GM23338 (cell line): ENCODE measurements around the gene PLCL1. TPM values are rescaled to one million over a fixed set of nuclear protein-coding genes. Genes with fewer than 3 reads are reported as not detected.

Experiments used
- ATAC-seq: fragments of 200-7000 bp; cut with Tn5 transposase; 3 replicates; pipeline ENCODE4 v1.9.1; 2020
- DNase-seq: peaks from one replicate; pipeline ENCODE4 v3.0.0-alpha.2; 2015; ENCODE audit warnings: low spot score
- H2AFZ ChIP-seq: fragments of 200-600 bp; sonication (generic); 2 replicates; pipeline ENCODE4 v1.8.0; 2016; ENCODE audit warnings: antibody characterized with exemption, mild to moderate bottlenecking, moderate library complexity
- H3F3A ChIP-seq: fragments of 200-600 bp; sonication (generic); replicated peaks from 2 replicates; pipeline ENCODE4 v1.8.0; 2017; ENCODE audit warnings: antibody characterized with exemption, mixed run types, low read depth
- H3K27ac ChIP-seq: fragments of 200-600 bp; sonication (generic); 2 replicates; pipeline ENCODE4 v1.6.1; 2016; ENCODE audit warnings: low read depth
- H3K27me3 ChIP-seq: fragments of 200-600 bp; sonication (generic); 2 replicates; pipeline ENCODE4 v1.8.0; 2016; ENCODE audit warnings: mild to moderate bottlenecking, mixed run types, moderate library complexity; ENCODE audit not compliant: insufficient read depth
- H3K36me3 ChIP-seq: fragments of 200-600 bp; sonication (generic); 2 replicates; pipeline ENCODE4 v1.8.0; 2016; ENCODE audit warnings: mild to moderate bottlenecking; ENCODE audit not compliant: insufficient read depth
- H3K4me1 ChIP-seq: fragments of 200-600 bp; sonication (generic); 2 replicates; pipeline ENCODE4 v1.8.0; 2016; ENCODE audit warnings: mild to moderate bottlenecking, moderate library complexity; ENCODE audit not compliant: insufficient read depth
- H3K4me2 ChIP-seq: fragments of 200-600 bp; sonication (generic); 2 replicates; pipeline ENCODE4 v1.7.1; 2017; ENCODE audit warnings: mixed run types
- H3K4me3 ChIP-seq: fragments of 200-600 bp; sonication (generic); 2 replicates; pipeline ENCODE4 v1.6.1; 2016; ENCODE audit warnings: mixed run types
- H3K79me2 ChIP-seq: fragments of 200-600 bp; sonication (generic); replicated peaks from 2 replicates; pipeline ENCODE4 v1.8.0; 2017; ENCODE audit warnings: mild to moderate bottlenecking; ENCODE audit not compliant: insufficient read depth
- H3K9me2 ChIP-seq: fragments of 200-600 bp; sonication (generic); 2 replicates; pipeline ENCODE4 v1.8.0; 2017; ENCODE audit not compliant: insufficient read depth
- H4K20me1 ChIP-seq: fragments of 200-600 bp; sonication (generic); replicated peaks from 2 replicates; pipeline ENCODE4 v1.8.0; 2017; ENCODE audit warnings: mild to moderate bottlenecking; ENCODE audit not compliant: insufficient read depth
- H3K27ac Mint-ChIP-seq: 2 replicates; pipeline ENCODE4 v1.8.0; 2020; ENCODE audit warnings: inconsistent platforms, mild to moderate bottlenecking, moderate library complexity, mixed read lengths
- H3K27me3 Mint-ChIP-seq: 3 replicates; pipeline ENCODE4 v1.8.0; 2022; ENCODE audit warnings: low read depth, mild to moderate bottlenecking, moderate library complexity, mixed read lengths, inconsistent platforms; ENCODE audit not compliant: insufficient read depth, poor library complexity
- H3K36me3 Mint-ChIP-seq: 3 replicates; pipeline ENCODE4 v1.8.0; 2021; ENCODE audit warnings: low read depth, mild to moderate bottlenecking, inconsistent platforms, moderate library complexity, mixed read lengths
- H3K4me1 Mint-ChIP-seq: 3 replicates; pipeline ENCODE4 v1.8.0; 2020; ENCODE audit warnings: mild to moderate bottlenecking, inconsistent platforms, mixed read lengths
- H3K4me3 Mint-ChIP-seq: 3 replicates; pipeline ENCODE4 v1.8.0; 2021; ENCODE audit warnings: moderate library complexity, mild to moderate bottlenecking, inconsistent platforms, mixed read lengths
- H3K9me3 Mint-ChIP-seq: 3 replicates; pipeline ENCODE4 v1.8.0; 2020; ENCODE audit warnings: moderate library complexity, mild to moderate bottlenecking, inconsistent platforms, mixed read lengths
- CREB1 ChIP-seq: fragments of 250-450 bp; sonication (Bioruptor Pico); IDR thresholded peaks from 2 replicates; pipeline ENCODE4 v1.5.0; 2020; ENCODE audit warnings: low read depth, mild to moderate bottlenecking, moderate library complexity
- ETS1 ChIP-seq: IDR thresholded peaks from 2 replicates; pipeline ENCODE4 v1.6.1; 2016; ENCODE audit warnings: antibody characterized with exemption
- EZH2 ChIP-seq: fragments of 200-600 bp; sonication (generic); IDR thresholded peaks from one replicate; pipeline ENCODE4 v1.8.0; 2017; ENCODE audit warnings: antibody characterized with exemption, mild to moderate bottlenecking, low read depth; ENCODE audit not compliant: unreplicated experiment
- EZH2phosphoT487 ChIP-seq: fragments of 200-600 bp; sonication (generic); IDR thresholded peaks from one replicate; pipeline ENCODE4 v1.8.1; 2018; ENCODE audit warnings: antibody characterized with exemption; ENCODE audit not compliant: unreplicated experiment
- JUNB ChIP-seq: IDR thresholded peaks from one replicate; pipeline ENCODE4 v1.6.1; 2016; ENCODE audit warnings: antibody characterized with exemption; ENCODE audit not compliant: unreplicated experiment
- NANOG ChIP-seq: IDR thresholded peaks from 2 replicates; pipeline ENCODE4 v1.6.1; 2016; ENCODE audit warnings: antibody characterized with exemption, borderline replicate concordance
- POLR2AphosphoS5 ChIP-seq: IDR thresholded peaks from 2 replicates; pipeline ENCODE4 v1.6.1; 2016; ENCODE audit warnings: antibody characterized with exemption, low read depth
- STAT1 ChIP-seq: IDR thresholded peaks from one replicate; pipeline ENCODE4 v1.6.1; 2016; ENCODE audit warnings: antibody characterized with exemption; ENCODE audit not compliant: unreplicated experiment
- ZNF114 ChIP-seq: fragments of 250-450 bp; sonication (Bioruptor Pico); IDR thresholded peaks from 2 replicates; pipeline ENCODE4 v1.5.0; 2020; ENCODE audit warnings: mild to moderate bottlenecking, moderate library complexity
- ZNF331 ChIP-seq: fragments of 250-450 bp; sonication (Bioruptor Pico); IDR thresholded peaks from 2 replicates; pipeline ENCODE4 v1.5.0; 2020; ENCODE audit warnings: low read depth, mild to moderate bottlenecking, moderate library complexity
- ZNF462 ChIP-seq: fragments of 250-450 bp; sonication (Bioruptor Pico); IDR thresholded peaks from 2 replicates; pipeline ENCODE4 v1.5.0; 2020; ENCODE audit warnings: mild to moderate bottlenecking, moderate library complexity
- polyA plus RNA-seq: library from polyadenylated mRNA; unstranded; fragments of >200 nt; fragmentation: Nextera tagmentation; extraction: Ambion mirVana; gene quantifications from 2 replicates; pipeline ENCODE4 v1.2.1, GENCODE V29; 2016
- total RNA-seq: library from RNA; depleted of rRNA; stranded (reverse); fragments of >200 nt; shearing (Covaris generic); gene quantifications from 2 replicates; pipeline ENCODE4 v1.2.3, GENCODE V29; 2014
- TF ChIP-seq, protein P1 (sequence below), 2 experiments: fragments of 200-600 bp in 1 of 2; sonication (generic) in 1 of 2; conservative IDR thresholded peaks; 2 replicates each; pipeline versions ENCODE4 v1.5.1 to v1.6.1; 2016 to 2017; ENCODE audit warnings: antibody characterized with exemption in 2 of 2, low read depth in 2 of 2, mild to moderate bottlenecking in 2 of 2, moderate library complexity in 1 of 2
- TF ChIP-seq, protein P2 (sequence below): IDR thresholded peaks from one replicate; pipeline ENCODE4 v1.6.1; 2018; ENCODE audit warnings: antibody characterized with exemption; ENCODE audit not compliant: unreplicated experiment

Gene PLCL1
- total and polyA plus RNA-seq, 2 experiments from 2014 or later = not detected

GRCh38 chr2:197997083-197997541 is 192.7 kb downstream of the PLCL1 start:
- Histone ChIP-seq H3K36me3 (no peaks in the 10 kb centered on the region), H3K79me2 (no peaks in the 10 kb centered on the region), H3K4me3 (no peak overlapping the region), H3K4me2 (no peak overlapping the region), H3F3A (no peaks in the 10 kb centered on the region), H4K20me1 (no peaks in the 10 kb centered on the region), H3K27ac (no peak overlapping the region), H3K9me2 (0 out of 2 replicates have a peak, but pooled peaks cover 3% of the 10 kb centered on the region), H3K4me1 (no peaks in the 10 kb centered on the region), H3K27me3 (no peaks in the 10 kb centered on the region), H2AFZ (no peak overlapping the region)
- no peak for ATAC-seq
- H3K9me3 Mint-ChIP-seq = no peaks in the 10 kb centered on the region
- no peak overlapping the region for H3K27ac Mint-ChIP-seq
- no peak for DNase-seq
- H3K36me3 Mint-ChIP-seq = no peaks in the 10 kb centered on the region
- TF ChIP-seq CREB1 (CRISPR knock-in tag) = no peak
- TF ChIP-seq NANOG = no peak
- no peak for TF ChIP-seq ZNF462 (CRISPR knock-in tag)
- no peak for TF ChIP-seq EZH2
- no peak for TF ChIP-seq ZNF114
- TF ChIP-seq ETS1 = no peak
- TF ChIP-seq, protein P1, sequence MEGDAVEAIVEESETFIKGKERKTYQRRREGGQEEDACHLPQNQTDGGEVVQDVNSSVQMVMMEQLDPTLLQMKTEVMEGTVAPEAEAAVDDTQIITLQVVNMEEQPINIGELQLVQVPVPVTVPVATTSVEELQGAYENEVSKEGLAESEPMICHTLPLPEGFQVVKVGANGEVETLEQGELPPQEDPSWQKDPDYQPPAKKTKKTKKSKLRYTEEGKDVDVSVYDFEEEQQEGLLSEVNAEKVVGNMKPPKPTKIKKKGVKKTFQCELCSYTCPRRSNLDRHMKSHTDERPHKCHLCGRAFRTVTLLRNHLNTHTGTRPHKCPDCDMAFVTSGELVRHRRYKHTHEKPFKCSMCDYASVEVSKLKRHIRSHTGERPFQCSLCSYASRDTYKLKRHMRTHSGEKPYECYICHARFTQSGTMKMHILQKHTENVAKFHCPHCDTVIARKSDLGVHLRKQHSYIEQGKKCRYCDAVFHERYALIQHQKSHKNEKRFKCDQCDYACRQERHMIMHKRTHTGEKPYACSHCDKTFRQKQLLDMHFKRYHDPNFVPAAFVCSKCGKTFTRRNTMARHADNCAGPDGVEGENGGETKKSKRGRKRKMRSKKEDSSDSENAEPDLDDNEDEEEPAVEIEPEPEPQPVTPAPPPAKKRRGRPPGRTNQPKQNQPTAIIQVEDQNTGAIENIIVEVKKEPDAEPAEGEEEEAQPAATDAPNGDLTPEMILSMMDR (conservative IDR thresholded peaks at IDR 0.05; ENCODE audit: low read depth in 2 of 2) = no peak
- no peak for TF ChIP-seq STAT1
- TF ChIP-seq EZH2phosphoT487 = no peak
- no peak for TF ChIP-seq ZNF331
- TF ChIP-seq POLR2AphosphoS5 = no peak
- TF ChIP-seq JUNB = no peak
- TF ChIP-seq, protein P2, sequence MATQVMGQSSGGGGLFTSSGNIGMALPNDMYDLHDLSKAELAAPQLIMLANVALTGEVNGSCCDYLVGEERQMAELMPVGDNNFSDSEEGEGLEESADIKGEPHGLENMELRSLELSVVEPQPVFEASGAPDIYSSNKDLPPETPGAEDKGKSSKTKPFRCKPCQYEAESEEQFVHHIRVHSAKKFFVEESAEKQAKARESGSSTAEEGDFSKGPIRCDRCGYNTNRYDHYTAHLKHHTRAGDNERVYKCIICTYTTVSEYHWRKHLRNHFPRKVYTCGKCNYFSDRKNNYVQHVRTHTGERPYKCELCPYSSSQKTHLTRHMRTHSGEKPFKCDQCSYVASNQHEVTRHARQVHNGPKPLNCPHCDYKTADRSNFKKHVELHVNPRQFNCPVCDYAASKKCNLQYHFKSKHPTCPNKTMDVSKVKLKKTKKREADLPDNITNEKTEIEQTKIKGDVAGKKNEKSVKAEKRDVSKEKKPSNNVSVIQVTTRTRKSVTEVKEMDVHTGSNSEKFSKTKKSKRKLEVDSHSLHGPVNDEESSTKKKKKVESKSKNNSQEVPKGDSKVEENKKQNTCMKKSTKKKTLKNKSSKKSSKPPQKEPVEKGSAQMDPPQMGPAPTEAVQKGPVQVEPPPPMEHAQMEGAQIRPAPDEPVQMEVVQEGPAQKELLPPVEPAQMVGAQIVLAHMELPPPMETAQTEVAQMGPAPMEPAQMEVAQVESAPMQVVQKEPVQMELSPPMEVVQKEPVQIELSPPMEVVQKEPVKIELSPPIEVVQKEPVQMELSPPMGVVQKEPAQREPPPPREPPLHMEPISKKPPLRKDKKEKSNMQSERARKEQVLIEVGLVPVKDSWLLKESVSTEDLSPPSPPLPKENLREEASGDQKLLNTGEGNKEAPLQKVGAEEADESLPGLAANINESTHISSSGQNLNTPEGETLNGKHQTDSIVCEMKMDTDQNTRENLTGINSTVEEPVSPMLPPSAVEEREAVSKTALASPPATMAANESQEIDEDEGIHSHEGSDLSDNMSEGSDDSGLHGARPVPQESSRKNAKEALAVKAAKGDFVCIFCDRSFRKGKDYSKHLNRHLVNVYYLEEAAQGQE = no peak
- no peaks in the 10 kb centered on the region for H3K4me1 Mint-ChIP-seq
- H3K27me3 Mint-ChIP-seq = no peaks in the 10 kb centered on the region
- no peak overlapping the region for H3K4me3 Mint-ChIP-seq
